ENCODE data around the gene VWA1. TPM values are rescaled to one million over a fixed set of nuclear protein-coding genes. Genes with fewer than 3 reads are reported as not detected.

The VWA1 gene
- polyA plus RNA-seq, 1 experiment = 2.0 TPM

GRCh38 chr1:1435911-1436629 is 580 bp downstream of the VWA1 start:
- peaks cover 4% of the 10 kb centered on the region; the same call in 1 of the 2 replicates for H3K27me3 ChIP-seq (ENCODE audit: control insufficient read depth, insufficient read depth, low read length)
- no peak for DNase-seq (ENCODE audit: low read depth)
- ChIA-PET POLR2A (no interaction called here), CTCF (no interaction called here)
- H3K36me3 ChIP-seq (ENCODE audit: control insufficient read depth, insufficient read depth, low read length) = no peaks in the 10 kb centered on the region
- TF ChIP-seq, protein P1, sequence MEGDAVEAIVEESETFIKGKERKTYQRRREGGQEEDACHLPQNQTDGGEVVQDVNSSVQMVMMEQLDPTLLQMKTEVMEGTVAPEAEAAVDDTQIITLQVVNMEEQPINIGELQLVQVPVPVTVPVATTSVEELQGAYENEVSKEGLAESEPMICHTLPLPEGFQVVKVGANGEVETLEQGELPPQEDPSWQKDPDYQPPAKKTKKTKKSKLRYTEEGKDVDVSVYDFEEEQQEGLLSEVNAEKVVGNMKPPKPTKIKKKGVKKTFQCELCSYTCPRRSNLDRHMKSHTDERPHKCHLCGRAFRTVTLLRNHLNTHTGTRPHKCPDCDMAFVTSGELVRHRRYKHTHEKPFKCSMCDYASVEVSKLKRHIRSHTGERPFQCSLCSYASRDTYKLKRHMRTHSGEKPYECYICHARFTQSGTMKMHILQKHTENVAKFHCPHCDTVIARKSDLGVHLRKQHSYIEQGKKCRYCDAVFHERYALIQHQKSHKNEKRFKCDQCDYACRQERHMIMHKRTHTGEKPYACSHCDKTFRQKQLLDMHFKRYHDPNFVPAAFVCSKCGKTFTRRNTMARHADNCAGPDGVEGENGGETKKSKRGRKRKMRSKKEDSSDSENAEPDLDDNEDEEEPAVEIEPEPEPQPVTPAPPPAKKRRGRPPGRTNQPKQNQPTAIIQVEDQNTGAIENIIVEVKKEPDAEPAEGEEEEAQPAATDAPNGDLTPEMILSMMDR (IDR thresholded peaks at IDR 0.05; ENCODE audit: insufficient read depth, low read depth, low read length) = no peak
- peak overlapping the region; percentile 46 for H3K4me3 ChIP-seq (ENCODE audit: low read depth, low read length)

- H3K36me3 ChIP-seq (ENCODE audit: control insufficient read depth, insufficient read depth, low read length) = no peaks in the 10 kb centered on the region
- ChIA-PET CTCF (interaction anchor here (1.5 kb wide), 1 partner anchor 26 kb away, joined by 3 read pairs; no protein-coding TSS in a partner anchor), POLR2A (no interaction called here)
- no peak overlapping the region for H3K4me3 ChIP-seq (ENCODE audit: low read depth, low read length)
- DNase-seq (ENCODE audit: low read depth) = no peak
- TF ChIP-seq, protein P1 (IDR thresholded peaks at IDR 0.05; ENCODE audit: insufficient read depth, low read depth, low read length) = no peak
- peaks cover 4% of the 10 kb centered on the region; the same call in 1 of the 2 replicates for H3K27me3 ChIP-seq (ENCODE audit: control insufficient read depth, insufficient read depth, low read length)
Observed at GRCh38 chr1:1436630-1437032, 1.1 kb downstream of the VWA1 start.

GRCh38 chr1:1437033-1437903 is 1.8 kb downstream of the VWA1 start:
- H3K27me3 ChIP-seq (ENCODE audit: control insufficient read depth, insufficient read depth, low read length) = peaks cover 4% of the 10 kb centered on the region; the same call in 1 of the 2 replicates
- TF ChIP-seq, protein P1 (IDR thresholded peaks at IDR 0.05; ENCODE audit: insufficient read depth, low read depth, low read length) = no peak
- H3K4me3 ChIP-seq (ENCODE audit: low read depth, low read length) = no peak overlapping the region
- H3K36me3 ChIP-seq (ENCODE audit: control insufficient read depth, insufficient read depth, low read length) = no peaks in the 10 kb centered on the region
- CTCF ChIA-PET = interaction anchor here (1.5 kb wide), 2 partner anchors 13 to 25 kb away, joined by 3 read pairs; no protein-coding TSS in a partner anchor
- POLR2A ChIA-PET = no interaction called here
- DNase-seq (ENCODE audit: low read depth) = no peak

DNA sequence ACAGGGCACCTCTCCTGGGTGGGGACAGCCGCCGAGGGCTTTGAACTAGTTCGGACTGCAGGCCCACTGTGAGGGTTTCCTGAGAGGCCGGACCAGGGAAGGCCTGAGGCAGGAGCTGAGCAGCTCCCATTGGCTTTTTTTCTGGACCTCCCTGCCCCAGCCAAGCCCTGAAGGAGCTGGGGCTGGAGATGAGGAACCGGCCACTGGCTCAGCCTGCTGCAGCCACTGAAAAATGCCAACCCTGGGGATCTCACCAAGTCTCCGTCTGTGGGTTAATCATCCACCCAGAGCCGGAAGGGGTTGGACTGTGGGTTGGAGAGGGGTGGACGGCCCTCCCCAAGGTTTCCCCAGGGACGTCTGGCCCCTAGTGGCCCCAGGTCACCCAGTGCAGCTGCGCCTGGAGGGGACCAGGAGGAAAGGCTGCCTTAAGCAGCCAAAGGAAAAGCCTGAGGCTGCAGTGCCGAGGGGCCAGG is 2.5 kb downstream of the VWA1 start:
- ChIA-PET CTCF (interaction anchor here (1.5 kb wide), 2 partner anchors 14 to 25 kb away, joined by 3 read pairs; no protein-coding TSS in a partner anchor), POLR2A (no interaction called here)
- no peak for DNase-seq (ENCODE audit: low read depth)
- H3K36me3 ChIP-seq (ENCODE audit: control insufficient read depth, insufficient read depth, low read length) = no peaks in the 10 kb centered on the region
- H3K4me3 ChIP-seq (ENCODE audit: low read depth, low read length) = no peak overlapping the region
- peaks cover 4% of the 10 kb centered on the region; the same call in 1 of the 2 replicates for H3K27me3 ChIP-seq (ENCODE audit: control insufficient read depth, insufficient read depth, low read length)
- TF ChIP-seq, protein P1 (IDR thresholded peaks at IDR 0.05; ENCODE audit: insufficient read depth, low read depth, low read length) = no peak
